ENCODE data around the gene APOBEC3H. TPM values are rescaled to one million over a fixed set of nuclear protein-coding genes. Genes with fewer than 3 reads are reported as not detected.

APOBEC3H gene
- total RNA-seq, 2 experiments from 2014 or later, result 6.8 to 7.1 TPM

- peaks cover 4% of the 10 kb centered on the region for H3K4me1 Mint-ChIP-seq (ENCODE audit: low read depth)
- no peaks in the 10 kb centered on the region for H3K27me3 Mint-ChIP-seq
- ChIA-PET CTCF (interaction anchor here (1.8 kb wide), 1 partner anchor 260 kb away, joined by 8 read pairs; no protein-coding TSS in a partner anchor), POLR2A (interaction anchor here (1.0 to 1.8 kb wide), 4 partner anchors 9 to 30 kb away, joined by 3 to 4 read pairs (median 3); partner anchors contain the start of gene CBX7)
- intact Hi-C loops (cut with micrococcal nuclease), result no loop called here
- DNase-seq (no peak), ATAC-seq (no peak)
- TF ChIP-seq CTCF (IDR thresholded peaks at IDR 0.05), result no peak
- no peak overlapping the region for H3K27ac Mint-ChIP-seq
- H3K4me3 Mint-ChIP-seq, result no peak overlapping the region
- peaks cover 2% of the 10 kb centered on the region for H3K36me3 Mint-ChIP-seq (ENCODE audit: low read depth)
- no peaks in the 10 kb centered on the region for H3K9me3 Mint-ChIP-seq
Observed at GRCh38 chr22:39130152-39130704, 33.2 kb downstream of the APOBEC3H start.

GRCh38 chr22:39130892-39131855 lies 34.1 kb downstream of the APOBEC3H start:
- CTCF ChIA-PET, result interaction anchor here (1.8 kb wide), 1 partner anchor 261 kb away, joined by 8 read pairs; no protein-coding TSS in a partner anchor
- TF ChIP-seq CTCF (IDR thresholded peaks at IDR 0.05), result no peak
- intact Hi-C loops (cut with micrococcal nuclease), result no loop called here
- H3K4me3 Mint-ChIP-seq, result no peak overlapping the region
- DNase-seq (no peak), ATAC-seq (no peak)
- H3K9me3 Mint-ChIP-seq, result no peaks in the 10 kb centered on the region
- H3K36me3 Mint-ChIP-seq (ENCODE audit: low read depth), result peaks cover 2% of the 10 kb centered on the region
- H3K4me1 Mint-ChIP-seq (ENCODE audit: low read depth), result peaks cover 4% of the 10 kb centered on the region
- peak overlapping the region; percentile 26 for H3K27ac Mint-ChIP-seq
- POLR2A ChIA-PET, result interaction anchor here (1.0 to 1.8 kb wide), 4 partner anchors 8 to 31 kb away, joined by 3 to 4 read pairs (median 3); partner anchors contain the start of gene CBX7
- H3K27me3 Mint-ChIP-seq, result no peaks in the 10 kb centered on the region

GRCh38 chr22:39132281-39132680 lies 35.2 kb downstream of the APOBEC3H start:
- ATAC-seq, result no peak
- Mint-ChIP-seq H3K36me3 (ENCODE audit: low read depth) (peaks cover 2% of the 10 kb centered on the region), H3K4me3 (no peak overlapping the region), H3K4me1 (ENCODE audit: low read depth) (peaks cover 4% of the 10 kb centered on the region), H3K27ac (no peak overlapping the region), H3K27me3 (no peaks in the 10 kb centered on the region), H3K9me3 (no peaks in the 10 kb centered on the region)
- CTCF ChIA-PET, result no interaction called here
- intact Hi-C loops (cut with micrococcal nuclease), result no loop called here
- TF ChIP-seq CTCF (IDR thresholded peaks at IDR 0.05), result no peak
- POLR2A ChIA-PET, result no interaction called here
- DNase-seq, result no peak

- intact Hi-C loops (cut with micrococcal nuclease), result no loop called here
- DNase-seq, result no peak
- Mint-ChIP-seq H3K27ac (no peak overlapping the region), H3K27me3 (no peaks in the 10 kb centered on the region), H3K4me1 (ENCODE audit: low read depth) (peaks cover 4% of the 10 kb centered on the region), H3K4me3 (no peak overlapping the region), H3K36me3 (ENCODE audit: low read depth) (peaks cover 2% of the 10 kb centered on the region), H3K9me3 (no peaks in the 10 kb centered on the region)
- TF ChIP-seq CTCF (IDR thresholded peaks at IDR 0.05), result no peak
- no peak for ATAC-seq
- POLR2A ChIA-PET, result no interaction called here
- CTCF ChIA-PET, result no interaction called here
Observed at GRCh38 chr22:39132871-39133524, 36.0 kb downstream of the APOBEC3H start.
